ENCODE data around the gene TALDO1. TPM values are rescaled to one million over a fixed set of nuclear protein-coding genes. Genes with fewer than 3 reads are reported as not detected.
A peak's percentile ranks its signal among the peaks of the same experiment; 100 is the strongest.

The TALDO1 gene
- total RNA-seq, 1 experiment from 2014 or later, result 268 TPM

DNA sequence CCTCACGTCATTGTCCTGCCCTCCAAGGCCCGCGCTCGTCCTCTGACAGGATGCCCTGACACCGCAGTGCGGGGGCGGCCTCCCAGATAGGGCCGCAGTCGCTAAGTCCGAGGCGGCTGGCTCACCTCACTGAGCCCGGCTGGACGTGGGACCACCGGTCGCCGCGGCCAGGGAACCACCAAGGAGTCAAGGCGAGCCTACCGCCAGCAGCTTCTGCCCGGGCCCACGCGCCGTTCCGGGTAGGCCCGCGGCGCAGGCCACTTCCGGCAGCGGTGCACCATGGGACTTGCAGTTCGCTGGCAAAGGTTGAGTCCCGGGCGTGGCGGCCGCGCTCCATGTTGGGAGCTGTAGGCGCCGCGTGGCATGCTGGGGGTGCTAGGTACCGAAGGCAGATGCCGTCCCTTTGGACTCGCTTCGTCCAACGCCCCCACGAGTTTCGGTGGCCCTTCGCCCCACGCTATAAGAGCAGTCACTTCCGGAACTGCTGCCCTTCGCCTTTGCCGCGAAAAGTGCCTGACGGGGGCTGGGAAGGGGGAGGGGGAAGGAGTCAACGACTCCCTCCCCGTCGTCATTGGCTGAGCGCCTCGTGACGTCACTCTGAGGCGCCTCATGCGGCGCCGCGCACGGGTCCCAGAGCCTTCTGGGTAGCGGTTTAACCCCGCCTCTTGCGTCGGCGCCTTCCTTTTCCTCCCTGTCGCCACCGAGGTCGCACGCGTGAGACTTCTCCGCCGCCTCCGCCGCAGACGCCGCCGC, 62.2 kb downstream of the TALDO1 start, which contains the start of gene RPLP2:
Gene RPLP2, plus strand, starts transcription at position 681 of the 753 bp plus-strand sequence. CDS start 268 bp downstream, outside the sequence.
- Mint-ChIP-seq H3K27ac (peak within 1 kb of the TSS; percentile 99 to 100 (median 99)), H3K4me3 (peak within 1 kb of the TSS; percentile 91 to 98), H3K9me3 (no peaks in the 10 kb centered on the region), H3K27me3 (ENCODE audit: low read depth) (no peaks in the 10 kb centered on the region), H3K4me1 (peaks cover 13 to 30% of the 10 kb centered on the region in 2 experiments), H3K36me3 (ENCODE audit: insufficient read depth in 1 of 3, low read depth in 3 of 3) (peaks cover 29 to 38% (median 29%) of the 10 kb centered on the region in 3 experiments)
- Histone ChIP-seq H4K20me1 (ENCODE audit: control insufficient read depth, insufficient read depth, insufficient read length) (no peaks in the 10 kb centered on the region), H3K9me3 (ENCODE audit: control insufficient read depth, low read depth, low read length) (no peaks in the 10 kb centered on the region), H3K79me2 (ENCODE audit: insufficient read depth, low read length) (peaks cover 10% of the 10 kb centered on the region; the same call in 1 of the 2 replicates), H3K4me2 (ENCODE audit: insufficient read depth, insufficient read length, low read length) (peak within 1 kb of the TSS; percentile 92), H3K56ac (ENCODE audit: insufficient read length, low read depth, low read length) (no peak within 1 kb of the TSS), H2BK5ac (ENCODE audit: insufficient read length, low read length) (peak within 1 kb of the TSS; percentile 61), H2AK5ac (ENCODE audit: insufficient read length, low read length) (no peak within 1 kb of the TSS), H4K8ac (replicated peaks; ENCODE audit: insufficient read length, low read depth, low read length) (no peak within 1 kb of the TSS), H3K27me3 (ENCODE audit: insufficient read depth, low read length) (no peaks in the 10 kb centered on the region), H2AFZ (ENCODE audit: low read length) (no peak within 1 kb of the TSS), H3K23me2 (ENCODE audit: insufficient read length, low read depth, low read length, poor library complexity, severe bottlenecking) (peaks cover 19% of the 10 kb centered on the region), H3K4ac (ENCODE audit: low read depth, low read length) (no peak within 1 kb of the TSS), H2BK20ac (ENCODE audit: low read depth, low read length, poor library complexity, severe bottlenecking) (no peak within 1 kb of the TSS), H3K27ac (ENCODE audit: insufficient read length, low read depth, low read length) (peak within 1 kb of the TSS; percentile 6), H3T11ph (ENCODE audit: low read length) (no peak within 1 kb of the TSS), H4K91ac (ENCODE audit: insufficient read length, low read depth, low read length) (no peak within 1 kb of the TSS), H3K79me1 (ENCODE audit: insufficient read depth, low read depth, low read length, poor library complexity, severe bottlenecking) (peaks cover 9% of the 10 kb centered on the region), H4K5ac (ENCODE audit: insufficient read length, low read depth, low read length) (peak within 1 kb of the TSS; percentile 31), H3K18ac (ENCODE audit: insufficient read length, low read depth, low read length) (peak within 1 kb of the TSS; percentile 98), H2BK120ac (ENCODE audit: low read depth, low read length, poor library complexity, severe bottlenecking) (peak within 1 kb of the TSS; percentile 65), H3K23ac (ENCODE audit: insufficient read length, low read depth, low read length) (no peak within 1 kb of the TSS), H2BK15ac (ENCODE audit: low read depth, low read length) (no peak within 1 kb of the TSS), H3K9ac (ENCODE audit: extremely low read depth, insufficient read length, low read length) (peak within 1 kb of the TSS; percentile 86), H3K4me1 (ENCODE audit: insufficient read depth, low read length) (no peaks in the 10 kb centered on the region), H3K14ac (ENCODE audit: insufficient read depth, low read length) (peak within 1 kb of the TSS; percentile 99), H2BK12ac (ENCODE audit: insufficient read length, low read depth, low read length) (peak within 1 kb of the TSS; percentile 70)
- WGBS (ENCODE audit: extremely low coverage, insufficient read length, low lambda C conversion rate), result no CpG with 5 or more reads among the region's 81 CpGs
- peak; percentile 96 for DNase-seq
- TF ChIP-seq, protein P1, sequence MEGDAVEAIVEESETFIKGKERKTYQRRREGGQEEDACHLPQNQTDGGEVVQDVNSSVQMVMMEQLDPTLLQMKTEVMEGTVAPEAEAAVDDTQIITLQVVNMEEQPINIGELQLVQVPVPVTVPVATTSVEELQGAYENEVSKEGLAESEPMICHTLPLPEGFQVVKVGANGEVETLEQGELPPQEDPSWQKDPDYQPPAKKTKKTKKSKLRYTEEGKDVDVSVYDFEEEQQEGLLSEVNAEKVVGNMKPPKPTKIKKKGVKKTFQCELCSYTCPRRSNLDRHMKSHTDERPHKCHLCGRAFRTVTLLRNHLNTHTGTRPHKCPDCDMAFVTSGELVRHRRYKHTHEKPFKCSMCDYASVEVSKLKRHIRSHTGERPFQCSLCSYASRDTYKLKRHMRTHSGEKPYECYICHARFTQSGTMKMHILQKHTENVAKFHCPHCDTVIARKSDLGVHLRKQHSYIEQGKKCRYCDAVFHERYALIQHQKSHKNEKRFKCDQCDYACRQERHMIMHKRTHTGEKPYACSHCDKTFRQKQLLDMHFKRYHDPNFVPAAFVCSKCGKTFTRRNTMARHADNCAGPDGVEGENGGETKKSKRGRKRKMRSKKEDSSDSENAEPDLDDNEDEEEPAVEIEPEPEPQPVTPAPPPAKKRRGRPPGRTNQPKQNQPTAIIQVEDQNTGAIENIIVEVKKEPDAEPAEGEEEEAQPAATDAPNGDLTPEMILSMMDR (conservative IDR thresholded peaks at IDR 0.05), result no peak

Data from H9 (cell line).